ENCODE data around the gene CAMKK1.

The CAMKK1 gene

DNA sequence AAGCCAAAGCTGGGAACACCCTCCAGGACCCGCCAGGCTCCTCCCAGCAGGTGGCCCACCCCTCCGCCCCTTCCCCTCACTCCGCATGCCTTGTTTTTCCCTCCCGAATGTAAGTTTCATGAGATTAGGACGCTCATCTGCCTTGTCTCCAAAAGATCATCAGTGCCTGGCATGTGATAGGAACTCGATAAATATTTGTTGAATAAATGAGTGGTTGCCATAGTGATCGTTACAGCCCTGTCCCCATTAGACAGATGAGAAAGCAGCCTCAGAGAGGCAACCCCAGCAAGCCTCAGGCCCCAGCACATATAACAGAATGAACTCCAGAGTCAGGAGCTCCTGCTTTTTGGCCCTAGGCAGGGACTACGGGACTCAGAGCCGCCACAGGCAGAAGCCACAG, 5.0 kb downstream of the CAMKK1 start:
- TF ChIP-seq, protein P1, sequence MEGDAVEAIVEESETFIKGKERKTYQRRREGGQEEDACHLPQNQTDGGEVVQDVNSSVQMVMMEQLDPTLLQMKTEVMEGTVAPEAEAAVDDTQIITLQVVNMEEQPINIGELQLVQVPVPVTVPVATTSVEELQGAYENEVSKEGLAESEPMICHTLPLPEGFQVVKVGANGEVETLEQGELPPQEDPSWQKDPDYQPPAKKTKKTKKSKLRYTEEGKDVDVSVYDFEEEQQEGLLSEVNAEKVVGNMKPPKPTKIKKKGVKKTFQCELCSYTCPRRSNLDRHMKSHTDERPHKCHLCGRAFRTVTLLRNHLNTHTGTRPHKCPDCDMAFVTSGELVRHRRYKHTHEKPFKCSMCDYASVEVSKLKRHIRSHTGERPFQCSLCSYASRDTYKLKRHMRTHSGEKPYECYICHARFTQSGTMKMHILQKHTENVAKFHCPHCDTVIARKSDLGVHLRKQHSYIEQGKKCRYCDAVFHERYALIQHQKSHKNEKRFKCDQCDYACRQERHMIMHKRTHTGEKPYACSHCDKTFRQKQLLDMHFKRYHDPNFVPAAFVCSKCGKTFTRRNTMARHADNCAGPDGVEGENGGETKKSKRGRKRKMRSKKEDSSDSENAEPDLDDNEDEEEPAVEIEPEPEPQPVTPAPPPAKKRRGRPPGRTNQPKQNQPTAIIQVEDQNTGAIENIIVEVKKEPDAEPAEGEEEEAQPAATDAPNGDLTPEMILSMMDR (IDR thresholded peaks at IDR 0.05), result no peak

DNA sequence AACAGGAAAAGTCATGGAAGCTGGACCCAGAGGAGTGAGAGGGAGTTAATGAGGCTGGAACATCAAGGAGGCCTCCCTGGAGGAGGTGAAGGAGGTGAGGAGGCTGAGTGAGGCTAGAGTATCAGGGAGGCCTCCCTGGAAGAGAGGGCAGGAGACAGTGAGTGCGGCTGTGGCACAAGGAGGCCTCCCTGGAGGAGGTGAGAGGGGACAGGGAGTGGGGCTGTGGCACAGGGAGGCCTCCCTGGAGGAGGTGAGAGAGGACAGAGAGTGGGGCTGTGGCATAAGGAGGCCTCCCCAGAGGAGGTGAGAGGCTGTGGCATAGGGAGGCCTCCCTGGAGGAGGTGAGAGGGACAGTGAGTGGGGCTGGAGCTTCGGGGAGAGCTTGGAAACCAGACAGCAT, 5.5 kb downstream of the CAMKK1 start:
- TF ChIP-seq, protein P1 (IDR thresholded peaks at IDR 0.05), result no peak

DNA sequence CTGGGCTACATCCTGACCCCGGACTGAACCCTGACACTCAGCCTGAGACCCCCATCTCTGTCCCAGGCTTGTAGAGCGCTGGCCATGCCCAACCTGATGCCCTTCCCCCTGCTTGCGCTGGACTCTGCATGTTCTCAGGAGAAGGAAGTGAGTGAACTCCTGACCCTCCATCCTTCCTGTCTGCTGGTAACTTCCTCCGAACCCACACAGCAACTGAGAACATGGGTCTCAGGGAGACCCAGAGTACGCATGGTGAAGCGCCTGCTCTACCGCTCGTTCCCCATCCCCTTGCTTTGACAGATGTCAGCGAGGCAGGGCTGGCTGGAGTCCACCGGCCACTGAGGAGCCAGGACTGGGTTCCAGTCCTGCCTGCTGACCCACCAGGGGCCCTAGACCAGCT, 6.1 kb downstream of the CAMKK1 start:
- TF ChIP-seq, protein P1 (IDR thresholded peaks at IDR 0.05), result no peak

DNA sequence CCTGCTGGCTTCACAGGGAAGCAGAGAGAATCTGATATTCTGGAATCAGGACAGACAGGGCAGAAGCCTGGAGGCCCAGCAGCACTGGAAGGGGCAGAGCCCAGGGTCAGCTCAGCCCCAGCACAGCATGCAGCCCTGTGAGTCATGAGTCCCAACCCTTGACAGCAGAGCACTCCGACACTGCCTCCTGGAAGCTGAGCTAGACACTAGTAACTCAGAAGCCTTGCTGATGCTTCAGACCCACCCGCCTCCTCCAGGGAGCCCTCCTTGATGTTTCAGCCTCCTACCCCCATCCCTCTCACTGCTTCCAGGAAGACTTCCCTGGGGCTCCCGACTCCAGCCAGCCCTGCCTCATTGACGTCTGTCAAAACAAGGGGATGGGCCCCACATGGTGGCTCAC, 6.9 kb downstream of the CAMKK1 start:
- TF ChIP-seq, protein P1 (IDR thresholded peaks at IDR 0.05), result no peak

DNA sequence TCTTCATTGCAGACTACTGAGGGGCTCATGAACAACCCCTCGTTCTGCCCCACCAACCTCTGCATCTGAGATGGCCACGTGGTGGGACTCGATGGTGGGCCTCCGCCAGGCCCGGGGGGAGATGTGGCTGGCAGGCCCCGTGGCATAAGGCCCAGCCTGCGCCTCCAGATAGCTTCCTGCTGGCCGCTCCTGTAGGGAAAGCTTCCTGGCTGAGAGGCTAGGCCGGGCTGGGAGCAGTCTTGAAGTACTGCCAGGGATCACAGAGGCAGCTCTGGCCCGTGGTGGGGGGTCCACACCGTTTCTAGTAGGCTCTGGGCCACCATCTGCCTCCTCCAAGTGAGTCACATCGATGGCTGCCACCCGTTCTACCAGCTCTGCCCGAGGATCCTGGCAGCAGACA, 7.6 kb downstream of the CAMKK1 start:
- TF ChIP-seq, protein P1 (IDR thresholded peaks at IDR 0.05), result no peak

DNA sequence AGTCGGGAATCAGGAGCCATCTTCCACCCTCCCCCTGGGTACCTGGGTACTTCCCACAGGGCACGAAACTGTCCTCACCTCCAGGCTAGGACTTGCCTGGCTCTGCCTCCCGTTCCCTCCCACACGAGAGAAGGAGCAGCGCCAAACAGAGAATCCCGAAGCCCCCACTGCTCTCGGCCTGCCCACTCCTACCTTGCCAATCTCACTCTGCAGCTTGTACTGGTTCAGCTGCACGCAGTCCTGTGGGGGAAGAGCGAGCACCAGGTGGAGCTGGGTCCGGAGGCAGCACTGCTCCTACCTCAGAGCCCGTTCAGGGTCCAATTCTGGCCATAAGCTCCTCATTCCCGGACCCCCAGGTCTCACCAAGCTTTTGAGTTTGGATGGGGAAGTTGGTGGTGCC, 8.7 kb downstream of the CAMKK1 start:
- TF ChIP-seq, protein P1 (IDR thresholded peaks at IDR 0.05), result no peak

DNA sequence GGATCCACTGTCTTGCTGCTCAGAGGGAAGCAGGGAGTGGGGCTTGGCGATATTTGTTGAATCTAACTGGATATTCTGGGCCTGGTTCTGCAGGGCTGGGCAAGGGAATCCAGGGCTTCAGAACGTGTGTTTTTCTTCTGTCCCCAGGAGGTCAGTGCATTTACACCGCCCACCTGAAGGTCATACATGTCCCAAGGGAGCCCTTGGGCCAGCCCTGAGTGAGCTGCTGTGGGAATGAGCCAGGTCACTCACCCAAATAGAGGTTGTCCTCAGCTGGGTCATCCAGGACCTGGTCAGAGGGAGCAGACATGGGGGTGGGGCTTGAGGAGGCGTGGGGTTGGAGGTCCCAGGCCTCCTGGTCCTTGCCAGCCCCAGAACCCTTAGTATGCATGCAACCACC, 10.6 kb downstream of the CAMKK1 start:
- TF ChIP-seq, protein P1 (IDR thresholded peaks at IDR 0.05), result no peak

DNA sequence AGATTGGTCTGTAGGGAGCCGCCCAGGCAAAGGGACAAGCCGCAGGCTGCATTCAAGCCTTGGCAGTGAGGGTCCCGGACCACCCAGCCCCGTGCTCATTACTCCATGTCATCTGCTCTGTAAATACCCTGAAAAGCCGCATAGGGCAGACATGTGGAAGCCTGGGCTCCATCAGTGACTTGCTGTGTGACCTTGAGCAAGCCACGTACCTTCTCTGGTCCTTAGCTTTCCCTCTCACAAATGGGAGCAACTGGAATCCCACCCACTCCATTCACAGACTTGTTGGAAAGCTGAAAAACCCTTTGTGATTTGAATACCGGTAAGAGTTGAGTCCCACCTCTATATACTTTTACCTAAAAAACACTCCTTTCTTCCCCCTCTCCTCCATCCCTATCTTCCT, 11.9 kb downstream of the CAMKK1 start:
- TF ChIP-seq, protein P1 (IDR thresholded peaks at IDR 0.05), result no peak
